Measurements from ENCODE around the gene UQCRH. TPM values are rescaled to one million over a fixed set of nuclear protein-coding genes. Genes with fewer than 3 reads are reported as not detected.

UQCRH gene
- total and polyA plus RNA-seq, 2 of the 13 experiments (the other 11 are each of a cell fraction or from before 2014, with no cell fraction given), result 548 to 556 TPM

- TF ChIP-seq ZBTB26 (CRISPR knock-in tag; IDR thresholded peaks at IDR 0.05; ENCODE audit: borderline replicate concordance) (0 out of 2 replicates have a peak, but pooled peaks have one; percentile 60), ZFP36L1 (CRISPR knock-in tag; IDR thresholded peaks at IDR 0.05) (no peak; the same call in 1 of the 2 replicates), GTF2F1 (IDR thresholded peaks at IDR 0.05; ENCODE audit: low read length) (no peak), NFIC (IDR thresholded peaks at IDR 0.05; ENCODE audit: low read length) (no peak), JUN (CRISPR knock-in tag; IDR thresholded peaks at IDR 0.05) (no peak), RFXANK (CRISPR knock-in tag; IDR thresholded peaks at IDR 0.05) (peak; percentile 60; the same call in 1 of the 2 replicates), NPAS2 (CRISPR knock-in tag; IDR thresholded peaks at IDR 0.05; ENCODE audit: borderline replicate concordance) (no peak), SP2 (CRISPR knock-in tag; IDR thresholded peaks at IDR 0.05) (no peak), ZNF513 (CRISPR knock-in tag; conservative IDR thresholded peaks at IDR 0.05) (no peak), DBP (CRISPR knock-in tag; IDR thresholded peaks at IDR 0.05; ENCODE audit: not compliant biosample characterization) (no peak), ZNF549 (CRISPR knock-in tag; IDR thresholded peaks at IDR 0.05) (no peak), TEAD2 (CRISPR knock-in tag; IDR thresholded peaks at IDR 0.05) (no peak), ZNF280D (CRISPR knock-in tag; IDR thresholded peaks at IDR 0.05) (peak; percentile 74; the same call in 1 of the 2 replicates), CEBPB (IDR thresholded peaks at IDR 0.05; ENCODE audit: borderline replicate concordance, low read depth, low read length) (peak; percentile 93), CSRNP2 (CRISPR knock-in tag; conservative IDR thresholded peaks at IDR 0.05; ENCODE audit: low read depth) (no peak), ZMAT5 (CRISPR knock-in tag; IDR thresholded peaks at IDR 0.05; ENCODE audit: borderline replicate concordance, low read depth) (no peak), ZNF691 (CRISPR knock-in tag; IDR thresholded peaks at IDR 0.05; ENCODE audit: borderline replicate concordance, low read depth) (peak; percentile 70), ZNF780A (CRISPR knock-in tag; IDR thresholded peaks at IDR 0.05) (no peak)
These were observed 37.1 kb downstream of the UQCRH start, which contains the start of gene NSUN4 (continued) for GRCh38 chr1:46340404-46341221.

All from HepG2 (cell line).